Measurements from ENCODE around the gene LRP6. TPM values are rescaled to one million over a fixed set of nuclear protein-coding genes. Genes with fewer than 3 reads are reported as not detected.
"Not testable (repeated sequence)": the region's sequence is repeated elsewhere in the genome, so short reads cannot be mapped to it uniquely, and the experiment has no call there.

LRP6 gene
- total and polyA plus RNA-seq, 3 experiments from 2014 or later, result 0.12 to 2.4 (median 0.94) TPM

DNA sequence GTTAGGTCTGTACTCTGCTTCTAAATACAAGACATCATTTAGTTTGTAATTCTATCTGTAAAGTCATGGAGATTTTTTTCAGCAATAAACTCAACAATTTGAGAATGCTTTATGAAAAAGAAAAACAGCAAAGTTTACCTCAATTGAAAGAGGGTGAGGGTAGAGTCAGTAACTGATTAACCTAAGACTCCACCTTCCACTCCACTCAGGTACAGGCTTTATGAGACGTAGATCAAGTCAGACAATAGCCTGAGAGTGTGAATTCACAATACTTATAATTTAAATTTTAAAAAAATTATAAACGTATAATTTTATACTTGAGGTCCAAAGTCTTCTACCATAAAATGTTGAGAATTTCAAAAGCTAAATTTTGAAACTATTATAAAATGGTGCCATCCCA is 150.2 kb downstream of the LRP6 start:
- H3K36me3 Mint-ChIP-seq, result no peaks in the 10 kb centered on the region
- Histone ChIP-seq H3K36me3 (ENCODE audit: insufficient read depth, low read length) (no peaks in the 10 kb centered on the region), H3K4me3 (ENCODE audit: low read length) (no peak overlapping the region), H3K4me1 (ENCODE audit: insufficient read depth, low read length) (no peaks in the 10 kb centered on the region), H3K27ac (ENCODE audit: low read depth, low read length) (no peak overlapping the region), H3K27me3 (ENCODE audit: insufficient read depth, low read length, poor library complexity, severe bottlenecking) (no peaks in the 10 kb centered on the region), H3K9me3 (ENCODE audit: low read length) (no peaks in the 10 kb centered on the region)
- ChIA-PET CTCF (no interaction called here), POLR2A (no interaction called here)
- H3K4me1 Mint-ChIP-seq, result no peaks in the 10 kb centered on the region
- no peaks in the 10 kb centered on the region for H3K9me3 Mint-ChIP-seq
- no peak for DNase-seq
- H3K27ac Mint-ChIP-seq, result no peak overlapping the region
- H3K27me3 Mint-ChIP-seq, result peaks cover 11 to 23% of the 10 kb centered on the region in 2 donors
- no peak overlapping the region for H3K4me3 Mint-ChIP-seq

DNA sequence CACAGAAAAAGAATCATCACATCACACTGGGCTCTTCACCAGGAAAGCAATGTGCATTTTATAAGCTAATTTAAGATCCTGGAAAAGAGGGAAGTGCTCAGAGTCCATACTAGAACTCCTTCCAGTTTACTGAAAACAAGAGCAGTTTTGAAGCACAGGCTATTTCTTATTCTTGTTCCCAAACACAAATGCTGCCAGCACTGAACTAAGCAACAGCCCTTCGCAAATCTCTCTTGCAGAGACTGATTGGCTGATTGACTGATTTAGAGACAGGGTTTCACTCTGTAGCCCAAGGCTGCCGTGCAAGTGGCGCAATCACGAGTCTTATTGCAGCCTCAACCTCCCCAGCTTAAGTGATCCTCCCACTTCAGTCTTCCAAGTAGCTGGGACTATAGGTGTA is 151.3 kb downstream of the LRP6 start:
- H3K4me3 ChIP-seq (ENCODE audit: low read length), result no peak overlapping the region
- no peaks in the 10 kb centered on the region for H3K36me3 Mint-ChIP-seq
- H3K9me3 ChIP-seq (ENCODE audit: low read length), result no peaks in the 10 kb centered on the region
- POLR2A ChIA-PET, result no interaction called here
- H3K9me3 Mint-ChIP-seq, result no peaks in the 10 kb centered on the region
- no peaks in the 10 kb centered on the region for H3K27me3 ChIP-seq (ENCODE audit: insufficient read depth, low read length, poor library complexity, severe bottlenecking)
- no peaks in the 10 kb centered on the region for H3K36me3 ChIP-seq (ENCODE audit: insufficient read depth, low read length)
- H3K4me1 Mint-ChIP-seq, result no peaks in the 10 kb centered on the region
- CTCF ChIA-PET, result no interaction called here
- no peaks in the 10 kb centered on the region for H3K4me1 ChIP-seq (ENCODE audit: insufficient read depth, low read length)
- no peak overlapping the region for H3K4me3 Mint-ChIP-seq
- H3K27me3 Mint-ChIP-seq, result peaks cover 11 to 23% of the 10 kb centered on the region in 2 donors
- H3K27ac Mint-ChIP-seq, result no peak overlapping the region
- H3K27ac ChIP-seq (ENCODE audit: low read depth, low read length), result no peak overlapping the region
- no peak for DNase-seq

DNA sequence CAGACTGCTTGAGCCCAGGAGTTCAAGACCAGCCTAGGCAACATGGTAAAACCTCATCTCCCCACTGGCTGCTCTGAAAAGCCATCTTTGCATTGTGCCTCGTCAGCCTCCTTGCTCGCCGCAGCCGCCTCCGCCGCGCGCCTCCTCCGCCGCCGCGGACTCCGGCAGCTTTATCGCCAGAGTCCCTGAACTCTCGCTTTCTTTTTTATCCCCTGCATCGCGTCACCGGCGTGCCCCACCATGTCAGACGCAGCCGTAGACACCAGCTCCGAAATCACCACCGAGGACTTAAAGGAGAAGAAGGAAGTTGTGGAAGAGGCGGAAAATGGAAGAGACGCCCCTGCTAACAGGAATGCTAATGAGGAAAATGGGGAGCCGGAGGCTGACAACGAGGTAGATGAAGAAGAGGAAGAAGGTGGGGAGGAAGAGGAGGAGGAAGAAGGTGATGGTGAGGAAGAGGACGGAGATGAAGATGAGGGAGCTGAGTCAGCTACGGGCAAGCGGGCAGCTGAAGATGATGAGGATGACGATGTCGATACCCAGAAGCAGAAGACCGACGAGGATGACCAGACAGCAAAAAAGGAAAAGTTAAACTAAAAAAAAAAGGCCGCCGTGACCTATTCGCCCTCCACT is 155.8 kb downstream of the LRP6 start:
- H3K4me1 ChIP-seq (ENCODE audit: insufficient read depth, low read length); H3K36me3 ChIP-seq (ENCODE audit: insufficient read depth, low read length); POLR2A ChIA-PET; H3K27me3 ChIP-seq (ENCODE audit: insufficient read depth, low read length, poor library complexity, severe bottlenecking); H3K4me3 ChIP-seq (ENCODE audit: low read length); H3K9me3 ChIP-seq (ENCODE audit: low read length); H3K4me1 Mint-ChIP-seq; CTCF ChIA-PET; H3K27ac ChIP-seq (ENCODE audit: low read depth, low read length); H3K36me3 Mint-ChIP-seq: not testable (repeated sequence)
- Mint-ChIP-seq H3K27me3 (peaks cover 11 to 18% of the 10 kb centered on the region in 2 donors), H3K9me3 (peaks cover 18 to 27% (median 26%) of the 10 kb centered on the region in 5 donors), H3K27ac (peak overlapping the region in 5 of 8 donors; percentile 43 to 66 (median 62)), H3K4me3 (peak overlapping the region in 6 of 7 donors; percentile 49 to 71 (median 58))
- DNase-seq, result peak in 2 of 5 donors; percentile 21 to 71

DNA sequence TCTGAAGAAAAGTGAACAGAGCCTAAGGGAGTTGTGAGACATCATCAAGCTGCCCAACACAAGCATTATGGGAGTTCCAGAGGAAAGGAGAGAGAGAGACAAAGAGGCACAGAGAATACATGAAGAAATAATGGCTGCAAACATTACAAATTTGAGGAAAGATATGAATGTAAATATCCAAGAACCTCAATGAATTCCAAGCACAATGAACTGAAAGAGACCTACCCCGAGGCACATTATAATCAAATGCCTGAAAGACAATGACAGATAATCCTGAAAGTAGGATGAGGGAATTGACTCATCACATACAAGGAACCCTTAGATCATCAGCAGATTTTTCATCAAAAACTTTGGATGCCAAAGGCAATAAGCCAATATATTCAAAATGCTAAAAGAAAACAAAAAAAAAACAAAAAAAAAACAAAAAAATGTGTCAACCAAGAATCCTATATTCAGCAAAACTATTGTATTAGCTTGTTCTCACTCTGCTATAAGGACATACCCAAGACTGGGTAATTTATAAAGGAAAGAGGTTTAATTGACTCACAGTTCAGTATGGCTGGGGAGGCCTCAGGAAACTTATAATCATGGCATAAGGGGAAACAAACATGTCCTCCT is 158.3 kb downstream of the LRP6 start:
- no peak for DNase-seq
- no peaks in the 10 kb centered on the region for H3K36me3 ChIP-seq (ENCODE audit: insufficient read depth, low read length)
- ChIA-PET CTCF (no interaction called here), POLR2A (no interaction called here)
- H3K4me3 Mint-ChIP-seq, result no peak overlapping the region
- H3K4me1 ChIP-seq (ENCODE audit: insufficient read depth, low read length), result no peaks in the 10 kb centered on the region
- H3K4me3 ChIP-seq (ENCODE audit: low read length), result no peak overlapping the region
- peaks cover 26 to 33% (median 27%) of the 10 kb centered on the region in 5 donors for H3K9me3 Mint-ChIP-seq
- H3K4me1 Mint-ChIP-seq, result no peaks in the 10 kb centered on the region
- H3K27me3 ChIP-seq (ENCODE audit: insufficient read depth, low read length, poor library complexity, severe bottlenecking), result no peaks in the 10 kb centered on the region
- no peak overlapping the region for H3K27ac ChIP-seq (ENCODE audit: low read depth, low read length)
- peaks cover 0 to 9% (median 3%) of the 10 kb centered on the region in 3 donors for H3K36me3 Mint-ChIP-seq
- H3K27ac Mint-ChIP-seq, result no peak overlapping the region
- H3K9me3 ChIP-seq (ENCODE audit: low read length), result no peaks in the 10 kb centered on the region
- peaks cover 10 to 18% of the 10 kb centered on the region in 2 donors for H3K27me3 Mint-ChIP-seq

DNA sequence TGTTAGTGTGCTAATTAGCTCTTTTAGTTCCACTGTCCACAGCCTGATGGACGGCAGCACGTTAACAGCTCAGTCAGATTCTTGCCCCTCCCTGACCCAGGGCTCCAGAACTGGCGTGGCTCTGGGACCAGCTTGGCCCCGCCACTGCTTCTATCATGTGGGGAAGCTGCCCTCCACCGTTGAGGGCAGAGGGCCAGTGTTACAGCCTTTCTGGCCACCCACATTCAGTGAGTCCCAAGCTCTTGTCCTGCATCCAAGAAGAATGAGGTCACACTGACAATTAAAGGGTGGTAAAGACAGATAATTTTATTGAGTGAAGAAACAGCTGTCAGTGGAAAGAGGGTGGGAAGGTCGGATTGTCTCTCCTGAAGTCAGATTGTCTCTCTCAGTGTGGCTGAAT is 159.2 kb downstream of the LRP6 start:
- peaks cover 27 to 35% (median 30%) of the 10 kb centered on the region in 5 donors for H3K9me3 Mint-ChIP-seq
- Histone ChIP-seq H3K36me3 (ENCODE audit: insufficient read depth, low read length) (no peaks in the 10 kb centered on the region), H3K27me3 (ENCODE audit: insufficient read depth, low read length, poor library complexity, severe bottlenecking) (no peaks in the 10 kb centered on the region), H3K9me3 (ENCODE audit: low read length) (no peaks in the 10 kb centered on the region), H3K4me3 (ENCODE audit: low read length) (no peak overlapping the region), H3K27ac (ENCODE audit: low read depth, low read length) (no peak overlapping the region), H3K4me1 (ENCODE audit: insufficient read depth, low read length) (no peaks in the 10 kb centered on the region)
- no peak overlapping the region for H3K4me3 Mint-ChIP-seq
- peaks cover 0 to 9% (median 3%) of the 10 kb centered on the region in 3 donors for H3K36me3 Mint-ChIP-seq
- ChIA-PET POLR2A (no interaction called here), CTCF (no interaction called here)
- peaks cover 10% of the 10 kb centered on the region in 2 donors for H3K27me3 Mint-ChIP-seq
- H3K27ac Mint-ChIP-seq, result no peak overlapping the region
- no peaks in the 10 kb centered on the region for H3K4me1 Mint-ChIP-seq
- no peak for DNase-seq

DNA sequence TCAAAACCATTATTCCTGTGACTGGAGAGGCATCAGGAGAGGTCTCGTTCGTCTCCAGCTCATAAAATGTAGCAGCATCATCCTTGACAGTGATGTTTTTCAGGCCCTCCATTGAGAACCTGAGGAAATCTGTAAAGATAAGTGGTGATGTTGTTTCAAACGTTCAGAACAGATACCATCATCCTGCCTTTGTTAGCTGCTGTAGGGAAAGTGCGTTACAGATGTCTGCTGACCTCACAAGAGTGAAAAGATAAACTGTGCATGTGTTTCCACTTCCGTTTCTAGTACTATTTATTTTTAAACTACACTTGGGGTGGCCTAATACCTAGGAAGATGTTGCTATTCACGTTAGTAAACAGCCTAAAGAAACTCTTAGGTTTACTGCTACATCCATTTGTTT is 167.7 kb downstream of the LRP6 start:
- DNase-seq, result no peak
- Mint-ChIP-seq H3K4me3 (no peak overlapping the region), H3K27me3 (peaks cover 13 to 44% of the 10 kb centered on the region in 2 donors), H3K36me3 (no peaks in the 10 kb centered on the region), H3K27ac (no peak overlapping the region), H3K4me1 (no peaks in the 10 kb centered on the region), H3K9me3 (peaks cover under 1 to 6% (median 2%) of the 10 kb centered on the region in 5 donors)
- no peak overlapping the region for H3K4me3 ChIP-seq (ENCODE audit: low read length)
- POLR2A ChIA-PET, result no interaction called here
- no peaks in the 10 kb centered on the region for H3K9me3 ChIP-seq (ENCODE audit: low read length)
- no peaks in the 10 kb centered on the region for H3K36me3 ChIP-seq (ENCODE audit: insufficient read depth, low read length)
- H3K4me1 ChIP-seq (ENCODE audit: insufficient read depth, low read length), result no peaks in the 10 kb centered on the region
- no peaks in the 10 kb centered on the region for H3K27me3 ChIP-seq (ENCODE audit: insufficient read depth, low read length, poor library complexity, severe bottlenecking)
- no peak overlapping the region for H3K27ac ChIP-seq (ENCODE audit: low read depth, low read length)
- CTCF ChIA-PET, result no interaction called here

DNA sequence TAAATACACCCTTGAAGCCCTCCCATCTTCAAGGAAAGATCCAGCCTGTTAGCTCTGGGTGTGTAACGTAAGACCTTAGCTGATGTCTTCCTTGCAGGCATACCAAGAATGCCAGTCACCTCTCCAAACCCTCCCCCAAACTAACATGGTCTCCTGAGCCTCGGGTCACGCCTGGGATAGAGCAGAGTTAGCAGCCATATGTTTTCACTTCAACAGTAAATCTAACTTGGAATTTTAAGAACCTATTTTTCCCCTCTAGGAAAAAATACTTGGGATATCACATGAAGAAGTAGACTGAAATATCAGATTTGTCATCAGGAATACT is 168.2 kb downstream of the LRP6 start:
- Mint-ChIP-seq H3K4me1 (no peaks in the 10 kb centered on the region), H3K9me3 (peaks cover 0 to 4% (median 2%) of the 10 kb centered on the region in 5 donors), H3K27me3 (peaks cover 10 to 44% of the 10 kb centered on the region in 2 donors), H3K4me3 (no peak overlapping the region), H3K27ac (no peak overlapping the region), H3K36me3 (no peaks in the 10 kb centered on the region)
- H3K27ac ChIP-seq (ENCODE audit: low read depth, low read length), result no peak overlapping the region
- no peaks in the 10 kb centered on the region for H3K9me3 ChIP-seq (ENCODE audit: low read length)
- CTCF ChIA-PET, result no interaction called here
- no peaks in the 10 kb centered on the region for H3K36me3 ChIP-seq (ENCODE audit: insufficient read depth, low read length)
- DNase-seq, result no peak
- POLR2A ChIA-PET, result no interaction called here
- H3K27me3 ChIP-seq (ENCODE audit: insufficient read depth, low read length, poor library complexity, severe bottlenecking), result no peaks in the 10 kb centered on the region
- H3K4me1 ChIP-seq (ENCODE audit: insufficient read depth, low read length), result no peaks in the 10 kb centered on the region
- H3K4me3 ChIP-seq (ENCODE audit: low read length), result no peak overlapping the region

DNA sequence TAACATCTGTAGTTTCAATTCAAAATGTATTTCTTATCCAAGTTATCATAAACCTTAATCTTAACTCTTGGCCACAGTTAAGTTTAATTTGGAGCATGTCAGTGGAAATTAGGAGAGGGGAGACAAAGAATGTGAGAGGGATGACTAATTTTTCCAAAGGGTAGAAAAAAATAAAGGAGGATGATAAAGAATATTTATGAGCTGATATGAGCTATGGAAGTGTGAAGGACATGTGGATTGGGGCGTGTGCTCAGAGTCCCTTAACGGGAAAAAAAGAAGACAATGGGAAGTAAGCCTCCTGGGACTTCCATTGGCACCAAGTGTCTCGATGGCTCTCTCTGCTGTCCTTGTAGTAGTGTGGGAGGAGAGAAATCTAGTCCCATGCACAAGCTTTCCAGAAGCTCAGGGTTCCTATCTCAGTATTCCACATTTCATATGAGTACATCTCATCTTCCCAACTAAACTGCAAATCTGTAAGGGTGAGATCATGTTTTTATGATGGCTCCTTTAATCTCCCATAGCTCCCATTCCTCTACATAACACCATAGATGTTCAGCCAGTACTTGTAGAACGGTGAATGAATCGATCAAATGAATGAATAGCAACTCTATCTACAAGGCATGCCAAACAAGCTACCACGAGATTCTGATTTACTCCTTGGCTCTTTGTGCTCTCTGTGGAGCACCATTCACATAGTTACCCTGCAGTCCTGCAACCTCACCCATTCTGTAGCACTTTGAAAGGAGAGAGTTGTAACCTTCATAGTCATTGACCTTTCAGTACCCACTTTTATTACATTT is 168.8 kb downstream of the LRP6 start:
- Histone ChIP-seq H3K4me1 (ENCODE audit: insufficient read depth, low read length) (no peaks in the 10 kb centered on the region), H3K9me3 (ENCODE audit: low read length) (no peaks in the 10 kb centered on the region), H3K4me3 (ENCODE audit: low read length) (no peak overlapping the region), H3K27me3 (ENCODE audit: insufficient read depth, low read length, poor library complexity, severe bottlenecking) (no peaks in the 10 kb centered on the region), H3K36me3 (ENCODE audit: insufficient read depth, low read length) (no peaks in the 10 kb centered on the region), H3K27ac (ENCODE audit: low read depth, low read length) (no peak overlapping the region)
- ChIA-PET POLR2A (no interaction called here), CTCF (no interaction called here)
- Mint-ChIP-seq H3K27ac (no peak overlapping the region), H3K4me3 (no peak overlapping the region), H3K27me3 (peaks cover 11 to 44% of the 10 kb centered on the region in 2 donors), H3K4me1 (no peaks in the 10 kb centered on the region), H3K36me3 (no peaks in the 10 kb centered on the region), H3K9me3 (peaks cover 0 to 2% (median 0%) of the 10 kb centered on the region in 5 donors)
- no peak for DNase-seq

All from CD8-positive, alpha-beta memory T cell (primary cell).